Sigmoid colon (tissue), 7 donors: ENCODE measurements around the gene POP7. TPM values are rescaled to one million over a fixed set of nuclear protein-coding genes. Genes with fewer than 3 reads are reported as not detected.

ENCODE experiments used
- DNase-seq: peaks from one replicate; pipeline ENCODE4 v3.0.0-alpha.2; 2019
- H3K27ac ChIP-seq, 4 donors: fragments of 200-600 bp; sonication (generic); one replicate each; pipeline ENCODE4 v1.5.1; 2016 to 2019; ENCODE audit warnings: mild to moderate bottlenecking in 1 of 4
- H3K27me3 ChIP-seq, 3 donors: fragments of 200-600 bp; sonication (generic); one replicate each; pipeline ENCODE4 v1.5.1; 2019; ENCODE audit warnings: mild to moderate bottlenecking in 1 of 3
- H3K36me3 ChIP-seq, 4 donors: fragments of 200-600 bp; sonication (generic); one replicate each; pipeline ENCODE4 v1.5.1; 2016 to 2019
- H3K4me1 ChIP-seq, 4 donors: fragments of 200-600 bp; sonication (generic); one replicate each; pipeline ENCODE4 v1.5.1; 2017 to 2019
- H3K4me3 ChIP-seq, 4 donors: fragments of 200-600 bp; sonication (generic); one replicate each; pipeline ENCODE4 v1.5.1; 2017 to 2019; ENCODE audit warnings: mild to moderate bottlenecking in 2 of 4, moderate library complexity in 1 of 4
- H3K9me3 ChIP-seq, 4 donors: fragments of 200-600 bp in 3 of 4; sonication (generic) in 3 of 4; one replicate each; pipeline versions ENCODE4 v1.5.1 to v1.6.1; 2013 to 2019
- CTCF ChIP-seq, 4 experiments: fragments of 450-650 bp in 3 of 4; fragments of 200-600 bp in 1 of 4; IDR thresholded peaks; one replicate each; pipeline ENCODE4 v1.5.1; 2016 to 2019; ENCODE audit warnings: antibody characterized with exemption in 4 of 4, mild to moderate bottlenecking in 3 of 4, moderate library complexity in 2 of 4
- EP300 ChIP-seq, 4 donors: sonication (generic); formaldehyde crosslinking; IDR thresholded peaks; one replicate each; pipeline ENCODE4 v1.6.1; 2017; ENCODE audit warnings: antibody characterized with exemption in 4 of 4
- POLR2A ChIP-seq, 2 donors: fragments of 450-650 bp; IDR thresholded peaks; one replicate each; pipeline ENCODE4 v1.6.1; 2016; ENCODE audit warnings: antibody characterized with exemption in 2 of 2, mild to moderate bottlenecking in 2 of 2, moderate library complexity in 2 of 2
- POLR2AphosphoS5 ChIP-seq, 4 donors: sonication (generic); formaldehyde crosslinking; IDR thresholded peaks; one replicate each; pipeline ENCODE4 v1.6.1; 2017; ENCODE audit warnings: antibody characterized with exemption in 4 of 4
- WGBS, 2 donors: extraction: QIAGEN DNeasy Blood & Tissue Kit; methylation state at CpG; one replicate each; pipeline ENCODE4 v1.1.7; 2013; 5-methylcytosine and 5-hydroxymethylcytosine counted together
- intact Hi-C: fragments of 100-400 bp; cut with DNase I; formaldehyde crosslinking; loops from one replicate; pipeline ENCODE4 v1.15.1; 2023
- polyA plus RNA-seq, 3 donors: library from polyadenylated mRNA; stranded (reverse); fragments of 200-250 nt; gene quantifications; one replicate each; pipeline ENCODE4 v1.2.3, GENCODE V29; 2013
- total RNA-seq, 4 donors: library from RNA; depleted of rRNA; stranded (reverse); fragments of >200 nt; gene quantifications; one replicate each; pipeline ENCODE4 v1.1.0, GENCODE V29; 2016
- donor health status: healthy with polysubstance abuse.
- donor health status: Bipolar disorder and iron deficiency.
- donor health status: healthy.

Gene POP7
- total and polyA plus RNA-seq, 7 donors: 20.5 to 46.2 (median 39.5) TPM

DNA sequence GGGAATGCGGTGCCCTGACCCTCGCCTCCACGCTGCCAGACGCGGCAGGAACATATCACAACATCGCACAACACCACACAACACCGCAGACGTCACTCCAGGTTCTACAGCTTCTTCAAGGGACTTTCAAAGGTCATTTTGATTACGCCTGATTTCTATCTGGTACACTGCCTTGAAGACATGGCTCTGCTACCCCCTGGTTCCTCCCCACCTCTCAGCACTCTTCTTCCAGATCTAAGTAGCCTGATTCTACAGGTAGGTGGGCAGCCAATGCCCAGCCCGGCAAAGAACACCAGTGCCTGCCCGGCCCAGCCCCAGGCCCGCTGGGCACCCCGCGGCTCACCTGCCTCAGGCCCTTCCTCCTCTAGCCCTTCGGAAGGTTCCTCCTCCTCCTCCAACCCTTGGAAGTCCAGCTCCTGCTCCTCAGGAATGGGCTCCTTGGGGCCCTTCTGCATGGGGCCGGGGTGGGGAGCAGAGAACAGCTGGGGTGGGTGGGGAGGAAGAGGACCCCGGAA lies 20.2 kb upstream of the POP7 start:
- WGBS, 2 donors: 93 to 95% methylated on average over 17 of the region's 17 CpGs
- no peak for DNase-seq
- intact Hi-C loops: no loop called here
- Histone ChIP-seq H3K4me1 (peaks cover 0 to 27% (median 25%) of the 10 kb centered on the region in 4 donors), H3K36me3 (peaks cover 72 to 84% (median 74%) of the 10 kb centered on the region in 4 donors), H3K4me3 (no peak overlapping the region), H3K9me3 (no peaks in the 10 kb centered on the region), H3K27me3 (no peaks in the 10 kb centered on the region), H3K27ac (no peak overlapping the region)
- TF ChIP-seq CTCF (IDR thresholded peaks at IDR 0.05): no peak
- no peak for TF ChIP-seq EP300 (IDR thresholded peaks at IDR 0.05)
- TF ChIP-seq POLR2A (IDR thresholded peaks at IDR 0.05): no peak
- TF ChIP-seq POLR2AphosphoS5 (IDR thresholded peaks at IDR 0.05): no peak

- H3K36me3 ChIP-seq: peaks cover 70 to 82% (median 73%) of the 10 kb centered on the region in 4 donors
- H3K9me3 ChIP-seq: no peaks in the 10 kb centered on the region
- no peaks in the 10 kb centered on the region for H3K27me3 ChIP-seq
- 86 to 87% methylated on average over 33 of the region's 33 CpGs for WGBS, 2 donors
- H3K4me1 ChIP-seq: peaks cover 0 to 32% (median 32%) of the 10 kb centered on the region in 4 donors
- no peak for DNase-seq
- H3K4me3 ChIP-seq: no peak overlapping the region
- intact Hi-C loops: no loop called here
- TF ChIP-seq POLR2AphosphoS5 (IDR thresholded peaks at IDR 0.05): no peak
- no peak for TF ChIP-seq POLR2A (IDR thresholded peaks at IDR 0.05)
- no peak for TF ChIP-seq CTCF (IDR thresholded peaks at IDR 0.05)
- H3K27ac ChIP-seq: no peak overlapping the region
These were observed 19.6 kb upstream of the POP7 start for GRCh38 chr7:100686201-100686821.

- no peak for DNase-seq
- peaks cover 0 to 37% (median 37%) of the 10 kb centered on the region in 4 donors for H3K4me1 ChIP-seq
- intact Hi-C loops: no loop called here
- TF ChIP-seq POLR2AphosphoS5 (IDR thresholded peaks at IDR 0.05): no peak
- H3K27me3 ChIP-seq: no peaks in the 10 kb centered on the region
- H3K4me3 ChIP-seq: no peak overlapping the region
- 92 to 94% methylated on average over 17 of the region's 17 CpGs for WGBS, 2 donors
- H3K36me3 ChIP-seq: peaks cover 66 to 77% (median 69%) of the 10 kb centered on the region in 4 donors
- no peak overlapping the region for H3K27ac ChIP-seq
- H3K9me3 ChIP-seq: no peaks in the 10 kb centered on the region
These were observed 19.1 kb upstream of the POP7 start for GRCh38 chr7:100686822-100687211.

DNA sequence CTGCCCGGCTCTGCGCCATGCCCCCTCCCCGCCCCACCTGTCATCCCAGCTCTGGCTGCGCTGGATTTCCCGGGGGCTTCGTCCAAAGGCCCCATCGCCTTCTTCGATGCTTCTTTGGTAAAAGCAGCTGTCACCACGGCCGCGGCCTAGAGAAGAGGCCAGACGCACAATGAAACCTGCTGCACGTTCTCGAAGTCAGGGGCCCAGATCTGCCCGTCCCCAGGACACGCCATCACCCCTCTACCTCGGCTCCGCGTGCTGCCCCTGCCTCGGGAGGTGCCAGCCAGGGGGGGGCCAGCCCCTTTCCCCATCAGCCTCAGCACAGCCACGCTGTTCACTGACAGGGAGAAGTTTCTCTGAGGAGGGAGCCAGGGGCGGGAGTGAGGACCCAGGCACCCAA lies 18.7 kb upstream of the POP7 start:
- H3K27me3 ChIP-seq: no peaks in the 10 kb centered on the region
- WGBS, 2 donors: 90 to 95% methylated on average over 22 of the region's 22 CpGs
- no peak overlapping the region for H3K4me3 ChIP-seq
- H3K9me3 ChIP-seq: no peaks in the 10 kb centered on the region
- H3K36me3 ChIP-seq: peaks cover 61 to 73% (median 65%) of the 10 kb centered on the region in 4 donors
- no peak for TF ChIP-seq POLR2AphosphoS5 (IDR thresholded peaks at IDR 0.05)
- no peak for TF ChIP-seq EP300 (IDR thresholded peaks at IDR 0.05)
- TF ChIP-seq POLR2A (IDR thresholded peaks at IDR 0.05): no peak
- no peak for TF ChIP-seq CTCF (IDR thresholded peaks at IDR 0.05)
- intact Hi-C loops: no loop called here
- H3K4me1 ChIP-seq: peaks cover 0 to 41% (median 41%) of the 10 kb centered on the region in 4 donors
- DNase-seq: no peak
- no peak overlapping the region for H3K27ac ChIP-seq

DNA sequence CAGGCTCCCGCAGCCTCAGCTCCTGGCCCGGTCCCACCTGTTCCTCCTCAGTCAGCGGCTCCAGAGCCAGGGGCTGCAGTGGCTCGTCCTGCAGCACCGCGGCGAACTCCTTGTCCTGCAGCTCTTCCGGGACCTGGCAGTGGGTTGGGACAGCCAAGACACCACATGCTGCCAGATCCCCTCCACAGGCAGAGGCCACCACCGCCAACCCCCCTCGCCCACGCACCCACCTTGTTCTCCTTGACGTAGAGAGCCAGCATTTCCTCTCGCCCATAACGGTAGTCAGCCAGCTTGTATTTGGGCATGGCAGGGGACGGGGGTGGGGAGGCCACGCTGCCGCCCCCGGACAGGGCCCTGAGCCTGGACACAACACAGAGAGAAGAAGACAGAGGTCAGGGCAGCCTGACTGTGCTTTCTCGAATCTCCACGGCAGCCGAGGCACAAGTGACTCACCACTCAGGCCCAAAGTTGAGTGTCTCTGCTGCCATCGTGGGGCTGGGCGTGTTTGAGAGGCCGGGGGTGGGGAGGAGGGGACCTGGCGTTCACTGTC lies 18.1 kb upstream of the POP7 start:
- WGBS, 2 donors: 86 to 88% methylated on average over 25 of the region's 25 CpGs
- no peaks in the 10 kb centered on the region for H3K27me3 ChIP-seq
- no peak for DNase-seq
- intact Hi-C loops: no loop called here
- TF ChIP-seq POLR2A (IDR thresholded peaks at IDR 0.05) (no peak), CTCF (IDR thresholded peaks at IDR 0.05) (no peak), POLR2AphosphoS5 (IDR thresholded peaks at IDR 0.05) (no peak), EP300 (IDR thresholded peaks at IDR 0.05) (no peak)
- no peaks in the 10 kb centered on the region for H3K9me3 ChIP-seq
- H3K36me3 ChIP-seq: peaks cover 56 to 67% (median 60%) of the 10 kb centered on the region in 4 donors
- no peak overlapping the region for H3K27ac ChIP-seq
- peaks cover 0 to 47% (median 47%) of the 10 kb centered on the region in 4 donors for H3K4me1 ChIP-seq
- no peak overlapping the region for H3K4me3 ChIP-seq
